MM.1S (cell line): ENCODE data around the gene SCO2.

Source experiments
- DNase-seq: peaks from one replicate; pipeline ENCODE4 v3.0.0-alpha.2; 2015
- H2AFZ ChIP-seq: fragments of 300-600 bp; sonication (generic); 2 replicates; pipeline ENCODE4 v1.6.0; 2016; ENCODE audit warnings: antibody characterized with exemption, low read length
- H3F3A ChIP-seq: fragments of 300-600 bp; sonication (generic); 2 replicates; pipeline ENCODE4 v1.6.1; 2016; ENCODE audit warnings: mild to moderate bottlenecking, antibody characterized with exemption, low read length, moderate library complexity, mixed read lengths; ENCODE audit not compliant: insufficient read depth
- H3K27ac ChIP-seq: fragments of 300-600 bp; sonication (generic); 2 replicates; pipeline ENCODE4 v1.5.1; 2016; ENCODE audit warnings: mild to moderate bottlenecking, low read length
- H3K27me3 ChIP-seq: fragments of 300-600 bp; sonication (generic); replicated peaks from 2 replicates; pipeline ENCODE4 v1.6.0; 2016; ENCODE audit warnings: low read length; ENCODE audit not compliant: insufficient read depth
- H3K36me3 ChIP-seq: fragments of 300-600 bp; sonication (generic); replicated peaks from 2 replicates; pipeline ENCODE4 v1.6.1; 2016; ENCODE audit warnings: mild to moderate bottlenecking, low read length, mixed read lengths; ENCODE audit not compliant: insufficient read depth
- H3K4me1 ChIP-seq: fragments of 300-600 bp; sonication (generic); 2 replicates; pipeline ENCODE4 v1.6.1; 2016; ENCODE audit warnings: low read length, mixed read lengths
- H3K4me2 ChIP-seq: fragments of 300-600 bp; sonication (generic); 2 replicates; pipeline ENCODE4 v1.6.0; 2016; ENCODE audit warnings: low read depth, low read length
- H3K4me3 ChIP-seq: fragments of 300-600 bp; sonication (generic); 2 replicates; pipeline ENCODE4 v1.5.1; 2016; ENCODE audit warnings: low read length, mixed read lengths
- H3K79me2 ChIP-seq: fragments of 300-600 bp; sonication (generic); 2 replicates; pipeline ENCODE4 v1.6.1; 2016; ENCODE audit warnings: mixed run types, low read length, mixed read lengths
- H3K9ac ChIP-seq: fragments of 300-600 bp; sonication (generic); 2 replicates; pipeline ENCODE4 v1.6.1; 2016; ENCODE audit warnings: low read length, mixed read lengths
- H3K9me2 ChIP-seq: fragments of 300-600 bp; sonication (generic); replicated peaks from 2 replicates; pipeline ENCODE4 v1.6.1; 2016; ENCODE audit warnings: mild to moderate bottlenecking, low read length, mixed read lengths; ENCODE audit not compliant: insufficient read depth
- H3K9me3 ChIP-seq: fragments of 300-600 bp; sonication (generic); replicated peaks from 2 replicates; pipeline ENCODE4 v1.6.1; 2016; ENCODE audit warnings: mild to moderate bottlenecking, low read length, mixed read lengths; ENCODE audit not compliant: insufficient read depth
- H4K20me1 ChIP-seq: fragments of 300-600 bp; sonication (generic); 2 replicates; pipeline ENCODE4 v1.6.1; 2016; ENCODE audit warnings: mild to moderate bottlenecking, low read length, moderate library complexity, mixed read lengths; ENCODE audit not compliant: insufficient read depth
- CTCF ChIP-seq: fragments of 300-600 bp; sonication (generic); IDR thresholded peaks from 2 replicates; pipeline ENCODE4 v1.5.1; 2016; ENCODE audit warnings: antibody characterized with exemption, low read length, mixed read lengths
- EZH2 ChIP-seq: fragments of 300-600 bp; sonication (generic); optimal IDR thresholded peaks from 2 replicates; pipeline ENCODE3; 2017; ENCODE audit warnings: low read depth, mild to moderate bottlenecking, antibody characterized with exemption, low read length, mixed read lengths
- EZH2phosphoT487 ChIP-seq: fragments of 300-600 bp; sonication (generic); IDR thresholded peaks from 2 replicates; pipeline ENCODE4 v1.6.1; 2018; ENCODE audit warnings: antibody characterized with exemption, low read length

SCO2 gene

DNA sequence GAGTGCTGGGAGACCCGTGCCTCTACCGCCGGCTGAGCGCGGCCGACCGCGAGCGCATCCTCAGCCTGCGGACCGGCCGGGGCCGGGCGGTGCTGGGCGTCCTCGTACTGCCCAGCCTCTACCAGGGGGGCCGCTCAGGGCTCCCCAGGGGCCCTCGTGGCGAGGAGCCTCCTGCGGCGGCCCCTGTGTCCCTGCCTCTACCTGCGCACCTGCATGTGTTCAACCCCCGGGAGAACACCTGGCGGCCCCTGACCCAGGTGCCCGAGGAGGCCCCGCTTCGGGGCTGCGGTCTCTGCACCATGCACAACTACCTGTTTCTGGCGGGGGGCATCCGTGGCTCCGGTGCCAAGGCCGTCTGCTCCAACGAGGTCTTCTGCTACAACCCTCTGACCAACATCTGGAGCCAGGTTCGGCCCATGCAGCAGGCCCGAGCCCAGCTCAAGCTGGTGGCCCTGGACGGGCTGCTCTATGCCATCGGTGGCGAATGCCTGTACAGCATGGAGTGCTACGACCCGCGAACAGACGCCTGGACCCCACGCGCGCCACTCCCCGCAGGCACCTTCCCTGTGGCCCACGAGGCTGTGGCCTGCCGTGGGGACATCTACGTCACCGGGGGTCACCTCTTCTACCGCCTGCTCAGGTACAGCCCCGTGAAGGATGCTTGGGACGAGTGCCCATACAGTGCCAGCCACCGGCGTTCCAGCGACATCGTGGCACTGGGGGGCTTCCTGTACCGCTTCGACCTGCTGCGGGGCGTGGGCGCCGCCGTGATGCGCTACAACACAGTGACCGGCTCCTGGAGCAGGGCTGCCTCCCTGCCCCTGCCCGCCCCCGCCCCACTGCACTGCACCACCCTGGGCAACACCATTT, 23.8 kb upstream of the SCO2 start:
- Histone ChIP-seq H3K36me3 (no peaks in the 10 kb centered on the region), H3K79me2 (no peaks in the 10 kb centered on the region), H3K9me3 (no peaks in the 10 kb centered on the region), H3F3A (peaks cover 7% of the 10 kb centered on the region; the same call in 1 of the 2 replicates), H3K9ac (no peak overlapping the region), H3K9me2 (no peaks in the 10 kb centered on the region), H3K4me3 (no peak overlapping the region), H3K27me3 (peaks cover 25% of the 10 kb centered on the region), H3K4me2 (peak overlapping the region; percentile 34; the same call in 1 of the 2 replicates), H3K4me1 (0 out of 2 replicates have a peak, but pooled peaks cover 4% of the 10 kb centered on the region), H2AFZ (peak overlapping the region; percentile 27; the same call in 1 of the 2 replicates), H3K27ac (no peak overlapping the region), H4K20me1 (no peaks in the 10 kb centered on the region)
- TF ChIP-seq CTCF (no peak), EZH2 (no peak), EZH2phosphoT487 (no peak)
- no peak for DNase-seq

DNA sequence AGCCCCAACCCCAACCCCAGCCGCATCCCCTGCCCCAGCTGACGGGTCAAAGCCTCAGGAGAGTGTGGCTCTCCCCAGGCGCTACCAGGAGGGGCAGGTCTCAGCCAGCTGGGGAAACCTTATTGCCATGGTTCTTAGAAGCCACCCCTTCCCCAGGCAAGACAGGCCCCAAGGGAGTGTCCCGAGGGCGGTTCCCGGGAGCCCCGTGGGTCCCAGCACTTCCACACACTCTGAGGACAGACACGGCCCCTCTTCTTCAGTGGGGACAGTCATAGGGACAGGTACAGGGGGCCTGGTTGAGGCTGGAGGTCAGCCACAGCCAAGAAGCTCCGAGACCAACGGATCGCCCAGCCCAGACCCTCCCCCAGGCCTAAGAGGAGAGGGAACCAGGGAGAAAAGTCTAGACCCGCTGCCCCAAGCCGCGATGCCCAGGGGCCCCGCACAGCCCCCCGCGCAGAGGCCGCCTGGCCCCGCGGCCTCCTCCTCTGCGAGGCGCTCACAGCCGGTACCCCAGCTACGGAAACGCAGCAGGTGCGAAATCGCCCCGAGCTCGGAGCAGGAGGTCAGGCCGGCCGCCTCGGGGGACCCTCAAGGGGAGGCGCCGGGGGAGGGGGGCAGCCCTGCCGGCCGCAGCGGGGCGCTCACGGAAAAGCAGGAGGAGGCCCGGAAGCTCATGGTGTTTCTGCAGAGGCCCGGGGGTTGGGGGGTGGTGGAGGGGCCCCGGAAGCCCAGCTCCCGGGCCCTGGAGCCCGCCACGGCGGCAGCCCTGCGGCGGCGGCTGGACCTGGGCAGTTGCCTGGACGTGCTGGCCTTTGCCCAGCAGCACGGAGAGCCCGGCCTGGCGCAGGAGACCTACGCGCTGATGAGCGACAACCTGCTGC, 22.9 kb upstream of the SCO2 start:
- H3K9me3 ChIP-seq, result no peaks in the 10 kb centered on the region
- no peaks in the 10 kb centered on the region for H3K9me2 ChIP-seq
- H2AFZ ChIP-seq, result peak overlapping the region; percentile 27; the same call in 1 of the 2 replicates
- peak overlapping the region; percentile 34; the same call in 1 of the 2 replicates for H3K4me2 ChIP-seq
- H3K36me3 ChIP-seq, result no peaks in the 10 kb centered on the region
- H3K27ac ChIP-seq, result no peak overlapping the region
- no peak overlapping the region for H3K4me3 ChIP-seq
- H3K27me3 ChIP-seq, result peaks cover 25% of the 10 kb centered on the region
- H3K9ac ChIP-seq, result no peak overlapping the region
- H3K4me1 ChIP-seq, result 0 out of 2 replicates have a peak, but pooled peaks cover 4% of the 10 kb centered on the region
- no peak for DNase-seq
- no peaks in the 10 kb centered on the region for H3K79me2 ChIP-seq
- no peak for TF ChIP-seq CTCF
- peaks cover 7% of the 10 kb centered on the region; the same call in 1 of the 2 replicates for H3F3A ChIP-seq
- no peaks in the 10 kb centered on the region for H4K20me1 ChIP-seq

- H4K20me1 ChIP-seq, result no peaks in the 10 kb centered on the region
- no peaks in the 10 kb centered on the region for H3K9me2 ChIP-seq
- H3K4me3 ChIP-seq, result no peak overlapping the region
- no peak overlapping the region for H3K9ac ChIP-seq
- H3K27ac ChIP-seq, result no peak overlapping the region
- H3F3A ChIP-seq, result peaks cover 10% of the 10 kb centered on the region; the same call in 1 of the 2 replicates
- H3K4me1 ChIP-seq, result 0 out of 2 replicates have a peak, but pooled peaks cover 4% of the 10 kb centered on the region
- no peak overlapping the region for H2AFZ ChIP-seq
- TF ChIP-seq EZH2, result no peak
- no peak for TF ChIP-seq EZH2phosphoT487
- TF ChIP-seq CTCF, result no peak
- H3K4me2 ChIP-seq, result no peak overlapping the region
- DNase-seq, result no peak
- no peaks in the 10 kb centered on the region for H3K9me3 ChIP-seq
- no peaks in the 10 kb centered on the region for H3K36me3 ChIP-seq
- peaks cover 25% of the 10 kb centered on the region for H3K27me3 ChIP-seq
- H3K79me2 ChIP-seq, result no peaks in the 10 kb centered on the region
Observed at GRCh38 chr22:50547263-50547985, 22.0 kb upstream of the SCO2 start.
